Measurements from ENCODE around the gene DR1.

- TF ChIP-seq CTCF (IDR thresholded peaks at IDR 0.05) (no peak), POLR2A (IDR thresholded peaks at IDR 0.05) (no peak)
Measured at GRCh38 chr1:93408203-93408602, 62.5 kb downstream of the DR1 start.

Measured in right lobe of liver (tissue), 4 donors.